ENCODE data around the gene KCNH5.

The KCNH5 gene

DNA sequence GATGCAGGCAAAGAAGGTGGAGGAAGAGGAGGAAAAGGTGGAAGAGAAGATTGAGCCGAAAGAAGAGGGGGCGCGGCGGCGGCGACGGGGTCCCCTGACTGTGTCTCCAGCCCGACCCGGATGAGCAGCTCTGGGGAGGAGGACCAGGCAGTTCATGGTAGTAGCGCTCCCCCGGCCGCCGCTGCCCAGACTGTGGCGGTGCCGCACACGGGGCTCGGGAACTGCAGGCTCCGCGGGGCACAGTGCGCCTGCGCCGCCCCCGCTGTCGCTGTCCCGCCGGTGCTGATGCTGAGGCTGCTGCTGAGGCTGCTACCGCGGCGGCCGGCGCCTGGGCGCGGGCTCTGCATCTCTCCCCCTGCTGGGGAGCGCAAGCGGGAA lies at the start of gene KCNH5:
TSS of gene KCNH5 (minus strand) at position 225 of the 378 bp plus-strand sequence. CDS start 272 bp downstream, outside the sequence.
- DNase-seq, result peak in 40 of 42 donors; percentile 23 to 76 (median 56)
- intact Hi-C loops (cut with DNase I), result no loop called here

DNA sequence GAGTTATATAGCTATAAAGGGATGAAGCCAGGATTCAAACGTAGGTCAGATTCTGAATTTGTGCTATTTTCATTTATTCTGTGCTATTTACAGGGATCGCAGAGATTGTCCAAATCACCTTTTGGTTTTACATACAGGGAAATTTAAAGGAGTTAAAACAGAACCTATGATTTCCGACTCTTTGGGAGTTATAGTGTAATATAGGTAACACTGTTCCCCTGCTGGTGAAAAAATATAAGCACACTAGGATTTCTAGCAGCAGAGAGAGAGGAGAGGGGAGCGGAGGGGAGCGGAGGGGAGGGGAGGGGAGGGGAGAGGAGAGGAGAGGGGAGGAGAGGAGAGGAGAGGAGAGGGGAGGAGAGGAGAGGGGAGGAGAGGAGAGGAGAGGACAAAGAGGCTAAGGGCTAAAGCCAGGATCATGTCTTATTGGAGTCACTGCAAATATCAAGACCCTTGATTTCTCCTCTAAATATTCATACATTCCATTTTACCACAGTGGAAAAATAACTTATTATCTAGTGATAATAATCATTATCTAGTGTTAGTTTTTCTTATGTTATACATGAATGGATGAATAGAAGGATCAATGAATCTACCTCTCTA lies 46.2 kb upstream of the KCNH5 start:
- no peak for DNase-seq

DNA sequence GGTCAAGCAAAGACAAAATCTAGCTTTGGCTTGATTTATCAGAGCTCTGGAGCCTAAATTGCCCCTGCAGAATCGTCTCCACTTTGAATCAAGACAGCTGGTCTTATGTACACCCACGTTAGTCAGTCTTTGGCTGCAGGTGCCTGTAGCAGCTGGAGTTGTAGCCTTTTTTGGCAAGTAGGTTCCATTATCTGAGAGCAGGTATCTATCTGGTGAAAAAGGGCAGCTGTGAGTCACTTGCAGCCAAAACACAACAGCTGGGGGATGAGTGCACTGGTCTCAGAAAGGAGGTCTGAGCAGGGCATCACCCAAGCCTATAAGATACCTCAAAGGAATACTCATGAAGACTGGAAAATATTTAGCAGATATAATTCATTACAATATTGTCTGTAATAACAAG lies 43.6 kb upstream of the KCNH5 start:
- DNase-seq, result no peak
- intact Hi-C loops (cut with DNase I), result no loop called here

More for the DNA sequence above, 46.2 kb upstream of the KCNH5 start:
- intact Hi-C loops (cut with DNase I), result no loop called here

DNA sequence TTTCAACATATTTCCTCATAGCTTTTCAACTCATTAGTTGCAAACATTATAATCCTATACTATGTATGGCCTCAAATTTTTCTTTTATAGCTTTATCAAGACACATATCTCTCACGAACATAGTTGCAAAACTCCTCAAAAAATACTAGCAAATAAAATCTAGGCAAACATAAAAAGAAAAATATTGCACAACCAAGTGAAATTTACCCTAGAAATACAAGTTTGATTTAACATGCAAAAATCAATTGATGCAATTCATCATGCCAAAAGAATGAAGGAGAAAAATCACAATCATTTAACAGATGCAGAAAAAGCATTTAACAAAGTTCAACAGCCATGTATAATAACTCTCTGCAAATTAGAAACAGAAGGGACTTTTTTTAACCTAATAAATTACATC lies 33.3 kb upstream of the KCNH5 start:
- intact Hi-C loops (cut with DNase I), result no loop called here
- DNase-seq, result no peak

GRCh38 chr14:63076488-63076887 lies 31.2 kb upstream of the KCNH5 start:
- intact Hi-C loops (cut with DNase I), result no loop called here
- DNase-seq, result no peak

GRCh38 chr14:63055631-63056030 lies 10.4 kb upstream of the KCNH5 start:
- no peak for DNase-seq
- intact Hi-C loops (cut with DNase I), result no loop called here

- intact Hi-C loops (cut with DNase I), result no loop called here
- DNase-seq, result no peak
These were observed 6.7 kb upstream of the KCNH5 start for GRCh38 chr14:63051992-63052391.

- intact Hi-C loops (cut with DNase I), result no loop called here
- no peak for DNase-seq
These were observed 6.0 kb upstream of the KCNH5 start for GRCh38 chr14:63051301-63051700.

DNA sequence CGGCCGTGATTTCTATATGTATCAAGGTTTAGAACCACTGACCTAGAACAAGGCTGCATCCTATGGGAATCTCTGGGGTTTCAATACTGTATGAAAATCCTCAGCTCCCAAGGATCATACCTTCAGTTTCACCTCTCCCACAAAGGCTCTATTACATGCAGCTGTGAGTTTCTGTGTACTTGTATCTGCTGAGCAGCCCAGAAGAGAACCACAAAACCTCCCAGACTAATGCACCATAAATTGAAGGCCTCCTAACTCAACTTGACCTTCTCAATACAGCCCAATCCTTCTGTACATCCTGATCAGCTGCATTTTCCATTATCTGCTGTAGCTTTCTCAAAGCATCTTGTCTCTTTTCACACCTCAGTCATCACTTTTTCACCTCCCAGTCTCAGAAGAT lies 5.4 kb upstream of the KCNH5 start:
- DNase-seq, result no peak
- intact Hi-C loops (cut with DNase I), result no loop called here

DNA sequence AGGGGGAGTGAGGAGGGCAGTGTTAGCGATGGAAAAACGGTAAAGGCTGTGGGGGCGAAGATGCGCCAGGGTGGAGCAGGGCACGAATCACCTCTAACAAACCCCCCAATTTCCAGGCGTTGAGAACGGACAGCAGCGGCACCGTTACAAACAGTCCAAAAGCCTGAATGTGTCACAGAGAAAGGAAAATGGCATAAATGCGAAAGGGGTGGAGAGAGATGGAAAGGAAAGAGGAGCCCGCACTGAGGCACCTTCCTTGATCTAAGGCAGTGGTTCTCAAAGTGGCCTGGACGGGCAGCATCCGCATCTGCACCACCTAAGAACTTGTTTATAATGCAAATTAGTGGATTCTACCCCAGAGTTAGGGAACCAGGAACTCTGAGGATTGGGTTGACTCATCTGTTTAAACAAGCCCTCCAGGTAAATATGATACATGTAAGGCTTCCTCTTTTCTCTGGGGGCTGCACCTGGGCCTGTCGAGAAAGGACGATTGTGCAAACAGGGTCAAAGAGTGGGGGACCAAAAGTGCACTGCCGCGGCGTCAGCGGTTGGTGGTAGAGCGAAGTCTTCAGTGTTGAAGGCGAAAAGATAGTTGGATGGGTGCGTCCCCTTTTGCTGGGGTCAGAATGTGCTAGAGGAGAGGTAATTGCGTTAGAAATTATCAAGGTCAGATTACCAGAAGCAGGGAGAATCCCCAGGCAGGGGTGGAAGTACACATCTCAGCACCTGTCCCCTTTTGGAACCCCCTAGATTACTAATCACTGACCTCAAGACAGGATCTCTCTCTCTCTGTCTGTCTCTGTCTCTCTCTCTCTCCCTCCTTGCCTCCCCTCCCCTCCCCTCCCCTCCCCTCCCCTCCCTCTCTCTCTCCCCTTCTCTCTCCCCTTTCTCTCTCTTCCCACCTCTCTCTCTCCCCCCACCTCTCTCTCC lies 1.3 kb upstream of the KCNH5 start:
- DNase-seq, result no peak
- intact Hi-C loops (cut with DNase I), result no loop called here

- DNase-seq, result peak in 34 of 42 donors; percentile 8 to 54 (median 23)
- intact Hi-C loops (cut with DNase I), result no loop called here
These were observed 508 bp upstream of the KCNH5 start for GRCh38 chr14:63045612-63046320.

DNA sequence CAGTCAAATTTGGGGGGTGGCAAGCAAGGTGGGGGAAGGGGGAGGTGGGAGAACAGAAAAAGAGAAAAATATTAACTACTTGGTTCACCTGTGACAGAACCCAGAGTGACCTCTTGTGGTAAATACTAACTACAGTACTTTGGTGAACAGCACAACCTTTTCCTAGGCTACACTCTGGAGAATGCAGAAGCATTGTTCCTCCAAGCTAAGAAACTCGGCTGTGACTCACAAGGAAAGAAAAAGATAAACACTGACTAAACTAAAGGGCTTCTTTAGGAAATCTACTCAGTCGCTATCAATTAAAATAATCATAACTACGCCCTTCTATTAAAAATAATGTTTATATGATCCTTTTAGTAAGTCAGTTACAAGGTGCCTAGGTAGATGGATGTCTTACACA lies 5.4 kb downstream of the KCNH5 start:
- intact Hi-C loops (cut with DNase I), result no loop called here
- peak in 1 of 42 donors; percentile 11 for DNase-seq

- no peak for DNase-seq
- intact Hi-C loops (cut with DNase I), result no loop called here
These were observed 12.6 kb downstream of the KCNH5 start for GRCh38 chr14:63032641-63033040.

GRCh38 chr14:63032076-63032475 lies 13.2 kb downstream of the KCNH5 start:
- intact Hi-C loops (cut with DNase I), result no loop called here
- no peak for DNase-seq

GRCh38 chr14:63030113-63030512 lies 15.1 kb downstream of the KCNH5 start:
- no peak for DNase-seq
- intact Hi-C loops (cut with DNase I), result no loop called here

- no peak for DNase-seq
- intact Hi-C loops (cut with DNase I), result no loop called here
These were observed 17.5 kb downstream of the KCNH5 start for GRCh38 chr14:63027719-63028118.

- DNase-seq, result no peak
- intact Hi-C loops (cut with DNase I), result no loop called here
These were observed 18.8 kb downstream of the KCNH5 start for GRCh38 chr14:63026491-63026890.

GRCh38 chr14:63014621-63015020 lies 30.6 kb downstream of the KCNH5 start:
- intact Hi-C loops (cut with DNase I), result no loop called here

DNA sequence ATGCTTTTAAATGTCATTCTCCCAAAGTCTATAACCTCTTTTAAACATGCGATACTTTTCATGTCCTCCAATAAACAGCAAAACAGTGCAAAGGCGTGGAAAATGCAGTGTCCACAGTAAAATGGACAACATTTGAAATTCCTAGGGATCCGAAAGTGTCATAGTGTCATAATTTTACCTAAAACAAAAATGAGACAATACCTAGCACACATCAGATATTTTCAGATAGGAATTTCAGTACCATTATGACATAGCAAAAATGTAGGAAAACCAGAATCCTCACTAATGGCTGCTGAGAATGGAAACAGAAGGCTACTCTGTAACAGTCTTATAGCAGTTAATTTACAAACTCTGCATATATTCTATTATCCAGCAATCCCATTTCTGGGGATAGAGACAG lies 33.1 kb downstream of the KCNH5 start:
- no peak for DNase-seq
- intact Hi-C loops (cut with DNase I), result no loop called here

More at GRCh38 chr14:63014621-63015020, 30.6 kb downstream of the KCNH5 start:
- DNase-seq, result no peak

DNA sequence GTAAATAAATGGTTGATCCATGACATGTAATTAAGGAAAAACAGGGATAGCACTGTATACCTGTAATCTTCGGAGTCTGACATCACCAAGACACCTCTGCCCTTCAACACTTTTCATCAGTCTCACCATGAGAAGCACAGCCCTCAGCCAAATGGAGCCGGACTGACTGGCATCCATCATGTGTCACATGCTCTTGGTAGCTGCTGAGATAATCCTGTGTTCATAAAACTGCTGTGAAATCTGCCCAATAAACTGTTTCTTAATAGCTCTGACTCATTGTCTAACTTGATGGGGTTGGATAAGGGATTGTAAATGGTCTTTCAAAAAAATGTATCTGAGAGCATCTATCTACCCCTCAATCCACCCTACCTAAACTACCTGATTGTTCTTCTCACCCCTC lies 33.6 kb downstream of the KCNH5 start:
- DNase-seq, result no peak
- intact Hi-C loops (cut with DNase I), result no loop called here
